ENCODE measurements around the gene USP30.

DNA sequence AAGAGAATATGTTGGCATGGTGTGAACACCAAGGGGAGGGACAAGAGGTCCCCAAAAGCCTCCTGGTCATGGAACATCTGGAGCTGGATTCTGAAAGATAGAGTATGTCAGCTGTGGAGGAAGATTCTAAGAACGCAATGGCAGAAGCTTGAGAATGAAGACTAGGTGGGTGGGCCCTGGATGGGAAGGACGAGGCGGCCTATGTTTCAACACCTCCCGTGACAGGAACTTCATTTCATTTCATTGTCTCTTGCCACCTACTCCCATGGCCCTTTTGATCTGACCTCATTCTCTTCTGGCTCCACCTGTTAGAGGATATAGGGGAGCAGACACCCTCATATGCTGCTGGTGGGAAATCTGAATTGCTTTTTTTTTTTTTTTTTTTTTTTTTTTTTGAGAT is 48.4 kb downstream of the USP30 start:
- TF ChIP-seq, protein P1, sequence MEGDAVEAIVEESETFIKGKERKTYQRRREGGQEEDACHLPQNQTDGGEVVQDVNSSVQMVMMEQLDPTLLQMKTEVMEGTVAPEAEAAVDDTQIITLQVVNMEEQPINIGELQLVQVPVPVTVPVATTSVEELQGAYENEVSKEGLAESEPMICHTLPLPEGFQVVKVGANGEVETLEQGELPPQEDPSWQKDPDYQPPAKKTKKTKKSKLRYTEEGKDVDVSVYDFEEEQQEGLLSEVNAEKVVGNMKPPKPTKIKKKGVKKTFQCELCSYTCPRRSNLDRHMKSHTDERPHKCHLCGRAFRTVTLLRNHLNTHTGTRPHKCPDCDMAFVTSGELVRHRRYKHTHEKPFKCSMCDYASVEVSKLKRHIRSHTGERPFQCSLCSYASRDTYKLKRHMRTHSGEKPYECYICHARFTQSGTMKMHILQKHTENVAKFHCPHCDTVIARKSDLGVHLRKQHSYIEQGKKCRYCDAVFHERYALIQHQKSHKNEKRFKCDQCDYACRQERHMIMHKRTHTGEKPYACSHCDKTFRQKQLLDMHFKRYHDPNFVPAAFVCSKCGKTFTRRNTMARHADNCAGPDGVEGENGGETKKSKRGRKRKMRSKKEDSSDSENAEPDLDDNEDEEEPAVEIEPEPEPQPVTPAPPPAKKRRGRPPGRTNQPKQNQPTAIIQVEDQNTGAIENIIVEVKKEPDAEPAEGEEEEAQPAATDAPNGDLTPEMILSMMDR (IDR thresholded peaks at IDR 0.05) = no peak
- no peak for TF ChIP-seq POLR2A (IDR thresholded peaks at IDR 0.05)

All from upper lobe of left lung (tissue), 4 donors.